ENCODE data around the gene JOSD2.
"Not testable (repeated sequence)": the region's sequence is repeated elsewhere in the genome, so short reads cannot be mapped to it uniquely, and the experiment has no call there.

The JOSD2 gene

DNA sequence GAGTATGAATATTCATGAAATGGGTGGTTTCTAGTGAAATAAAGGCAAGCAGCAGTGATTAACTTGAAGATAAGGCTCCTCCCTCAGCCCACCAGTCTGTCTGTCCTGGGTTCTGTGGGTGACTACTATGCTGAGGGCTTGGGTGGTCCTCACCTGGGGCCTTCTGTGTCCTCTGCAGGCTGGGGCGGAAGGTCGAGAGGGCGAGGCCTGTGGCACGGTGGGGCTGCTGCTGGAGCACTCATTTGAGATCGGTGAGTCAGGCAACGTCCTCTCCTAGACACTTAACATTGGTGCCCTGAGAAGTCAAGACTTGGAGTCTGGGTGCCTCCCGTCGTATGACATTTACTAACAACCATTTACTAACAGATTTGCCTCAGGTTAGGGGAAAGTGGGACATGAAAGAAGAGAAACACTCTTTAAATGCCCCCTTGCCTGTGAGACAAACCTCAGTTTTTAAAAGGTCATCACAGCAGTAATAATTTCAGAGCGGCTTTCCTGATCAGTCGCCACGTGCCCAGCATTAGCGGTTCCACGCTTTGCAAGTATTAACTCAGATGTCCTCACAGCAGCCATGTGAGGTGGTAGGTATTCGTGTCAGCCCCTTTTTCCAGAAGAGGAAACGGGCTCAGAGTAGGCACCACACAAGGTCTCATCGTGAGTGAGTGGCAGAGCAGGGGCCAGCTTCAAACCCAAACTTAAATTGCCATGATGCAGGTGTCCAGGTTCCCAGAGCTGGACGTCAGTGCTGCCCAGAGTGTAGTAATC, 33.1 kb downstream of the JOSD2 start:
- no peak for DNase-seq (ENCODE audit: low read depth, low spot score)
- TF ChIP-seq, protein P1, sequence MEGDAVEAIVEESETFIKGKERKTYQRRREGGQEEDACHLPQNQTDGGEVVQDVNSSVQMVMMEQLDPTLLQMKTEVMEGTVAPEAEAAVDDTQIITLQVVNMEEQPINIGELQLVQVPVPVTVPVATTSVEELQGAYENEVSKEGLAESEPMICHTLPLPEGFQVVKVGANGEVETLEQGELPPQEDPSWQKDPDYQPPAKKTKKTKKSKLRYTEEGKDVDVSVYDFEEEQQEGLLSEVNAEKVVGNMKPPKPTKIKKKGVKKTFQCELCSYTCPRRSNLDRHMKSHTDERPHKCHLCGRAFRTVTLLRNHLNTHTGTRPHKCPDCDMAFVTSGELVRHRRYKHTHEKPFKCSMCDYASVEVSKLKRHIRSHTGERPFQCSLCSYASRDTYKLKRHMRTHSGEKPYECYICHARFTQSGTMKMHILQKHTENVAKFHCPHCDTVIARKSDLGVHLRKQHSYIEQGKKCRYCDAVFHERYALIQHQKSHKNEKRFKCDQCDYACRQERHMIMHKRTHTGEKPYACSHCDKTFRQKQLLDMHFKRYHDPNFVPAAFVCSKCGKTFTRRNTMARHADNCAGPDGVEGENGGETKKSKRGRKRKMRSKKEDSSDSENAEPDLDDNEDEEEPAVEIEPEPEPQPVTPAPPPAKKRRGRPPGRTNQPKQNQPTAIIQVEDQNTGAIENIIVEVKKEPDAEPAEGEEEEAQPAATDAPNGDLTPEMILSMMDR (IDR thresholded peaks at IDR 0.05; ENCODE audit: low read depth, low read length), result no peak
- no peak overlapping the region for H3K4me3 ChIP-seq (ENCODE audit: low read depth, low read length)
- in situ Hi-C loops (cut with HindIII; ENCODE audit: low sequenced_read_pairs), result no loop called here

DNA sequence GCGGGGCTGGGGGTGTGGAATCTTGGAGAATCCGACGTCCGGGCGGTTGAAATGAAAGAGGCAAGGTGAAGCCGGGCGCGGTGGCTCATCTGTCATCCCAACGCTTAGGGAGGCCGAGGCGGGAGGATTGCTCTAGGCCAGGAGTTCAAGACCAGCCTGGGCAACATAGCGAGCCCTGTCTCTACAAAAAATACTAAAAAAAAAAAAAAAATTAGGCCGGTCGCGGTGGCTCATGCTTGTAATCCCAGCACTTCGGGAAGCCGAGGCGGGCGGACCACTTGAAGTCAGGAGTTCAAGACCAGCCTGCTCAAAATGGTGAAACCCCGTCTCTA, 34.1 kb downstream of the JOSD2 start:
- TF ChIP-seq, protein P1 (IDR thresholded peaks at IDR 0.05; ENCODE audit: low read depth, low read length), result no peak
- H3K4me3 ChIP-seq (ENCODE audit: low read depth, low read length), result peak overlapping the region; percentile 79
- in situ Hi-C loops (cut with HindIII; ENCODE audit: low sequenced_read_pairs), result no loop called here
- DNase-seq (ENCODE audit: low read depth, low spot score), result no peak

DNA sequence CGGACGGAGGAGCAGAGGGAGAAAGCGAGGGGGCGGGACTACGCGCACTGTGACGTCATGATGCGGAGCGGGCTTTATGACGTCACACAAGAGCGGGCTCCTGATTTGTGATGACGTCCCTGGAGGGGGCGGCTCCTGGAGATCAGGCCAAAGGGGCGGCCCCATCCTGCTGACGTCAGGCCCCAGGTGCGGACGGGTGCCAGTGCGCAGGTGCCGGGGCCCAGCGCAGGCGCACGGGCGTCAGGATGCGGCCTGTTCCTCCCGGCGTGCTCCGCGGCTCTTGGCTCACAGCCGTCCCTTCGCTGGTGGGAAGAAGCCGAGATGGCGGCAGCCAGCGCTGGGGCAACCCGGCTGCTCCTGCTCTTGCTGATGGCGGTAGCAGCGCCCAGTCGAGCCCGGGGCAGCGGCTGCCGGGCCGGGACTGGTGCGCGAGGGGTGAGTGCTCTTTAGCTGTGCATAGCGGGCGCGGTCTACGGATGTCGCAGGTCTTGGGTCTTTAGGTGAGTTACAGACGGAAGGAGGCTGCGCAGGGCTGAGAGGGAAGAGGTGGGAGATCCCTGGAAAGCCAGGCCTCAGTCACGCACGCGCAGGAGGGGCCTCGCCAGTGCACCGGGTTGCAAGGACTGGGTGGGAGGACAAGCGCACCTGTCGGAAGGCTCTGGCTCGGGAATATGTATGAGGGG, 34.6 kb downstream of the JOSD2 start, which contains the start of the genes EMC10 and GARIN5A:
TSS of gene EMC10 (plus strand) at position 284 of the 683 bp plus-strand sequence. CDS start at position 322, 38 bp downstream.
TSS of gene GARIN5A (minus strand) at position 625 of the 683 bp plus-strand sequence. CDS start at position 165, 460 bp downstream.
- in situ Hi-C loops (cut with HindIII; ENCODE audit: low sequenced_read_pairs), result no loop called here
- peak within 1 kb of the TSS; percentile 79 for H3K4me3 ChIP-seq (ENCODE audit: low read depth, low read length)
- peak; percentile 94 for DNase-seq (ENCODE audit: low read depth, low spot score)
- TF ChIP-seq, protein P1 (IDR thresholded peaks at IDR 0.05; ENCODE audit: low read depth, low read length), result no peak

DNA sequence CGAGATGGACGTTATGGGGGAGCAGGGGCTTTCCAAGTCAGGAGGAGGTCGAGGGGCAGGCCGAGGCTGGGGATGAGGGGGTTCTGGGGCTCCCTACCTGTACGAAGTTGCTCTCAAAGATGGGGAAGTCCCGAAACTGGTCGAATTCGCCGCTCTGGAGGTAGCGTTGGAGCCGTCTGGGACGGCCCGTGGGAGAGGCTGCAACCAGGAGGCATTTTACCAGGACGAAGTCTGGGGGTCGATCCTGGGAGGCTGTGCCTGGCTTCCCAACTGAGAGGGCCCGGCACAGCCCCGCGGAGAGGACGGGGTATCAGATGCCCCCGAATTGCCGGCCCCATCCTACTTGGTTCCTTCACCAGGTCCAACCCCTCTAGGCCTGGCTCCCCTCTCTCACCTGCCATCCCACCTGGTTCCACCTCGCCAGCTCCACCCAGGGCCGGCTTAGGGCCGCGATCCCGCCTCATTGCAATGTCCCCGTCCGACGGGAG, 35.2 kb downstream of the JOSD2 start:
- peak overlapping the region; percentile 15 for H3K4me3 ChIP-seq (ENCODE audit: low read depth, low read length)
- TF ChIP-seq, protein P1 (IDR thresholded peaks at IDR 0.05; ENCODE audit: low read depth, low read length), result no peak
- no peak for DNase-seq (ENCODE audit: low read depth, low spot score)
- in situ Hi-C loops (cut with HindIII; ENCODE audit: low sequenced_read_pairs), result no loop called here

DNA sequence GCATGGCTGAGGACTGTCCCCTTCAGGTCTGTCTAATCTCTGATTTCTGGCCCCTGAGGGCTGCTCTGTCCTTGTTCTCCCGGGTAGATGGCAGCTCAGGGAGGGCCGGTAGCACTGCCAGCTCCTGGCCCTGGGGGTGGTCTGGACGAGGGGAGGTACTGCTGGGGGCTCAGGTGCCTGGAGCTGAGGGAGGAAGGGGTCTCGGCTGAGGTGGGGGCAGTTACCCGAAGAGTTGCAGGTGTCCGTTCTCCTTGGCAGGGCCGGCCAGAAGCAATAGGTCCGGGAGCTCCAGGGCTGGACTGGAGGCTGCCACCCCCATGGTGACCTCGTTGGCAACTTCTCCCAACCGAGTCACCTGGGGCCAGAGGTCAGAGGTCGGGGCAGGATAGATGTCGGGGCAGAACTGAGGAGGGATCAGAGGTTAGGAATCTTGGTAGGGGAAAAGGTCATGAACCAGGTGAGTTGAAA, 35.9 kb downstream of the JOSD2 start:
- in situ Hi-C loops (cut with HindIII; ENCODE audit: low sequenced_read_pairs), result no loop called here
- TF ChIP-seq, protein P1 (IDR thresholded peaks at IDR 0.05; ENCODE audit: low read depth, low read length), result no peak
- H3K4me3 ChIP-seq (ENCODE audit: low read depth, low read length), result no peak overlapping the region
- DNase-seq (ENCODE audit: low read depth, low spot score), result no peak

DNA sequence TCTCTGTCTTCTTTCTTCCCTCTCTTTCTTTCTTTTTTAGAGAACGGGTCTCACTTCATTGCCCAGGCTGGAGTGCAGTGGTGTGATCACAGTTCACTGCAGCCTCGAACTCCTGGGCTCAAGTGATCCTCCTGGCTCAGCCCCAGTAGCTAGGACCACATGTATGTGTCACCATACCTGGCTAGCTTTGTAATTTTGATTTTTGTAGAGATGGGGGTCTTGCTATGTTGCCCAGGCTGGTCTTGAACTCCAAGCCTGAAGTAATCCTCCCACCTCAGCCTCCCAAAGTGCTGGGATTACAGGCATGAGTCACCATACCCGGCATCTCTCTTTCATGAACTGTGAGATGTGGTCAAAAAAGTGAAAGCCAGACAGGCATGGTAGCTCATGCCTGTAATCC, 37.7 kb downstream of the JOSD2 start:
- in situ Hi-C loops (cut with HindIII; ENCODE audit: low sequenced_read_pairs); H3K4me3 ChIP-seq (ENCODE audit: low read depth, low read length); DNase-seq (ENCODE audit: low read depth, low spot score): not testable (repeated sequence)

DNA sequence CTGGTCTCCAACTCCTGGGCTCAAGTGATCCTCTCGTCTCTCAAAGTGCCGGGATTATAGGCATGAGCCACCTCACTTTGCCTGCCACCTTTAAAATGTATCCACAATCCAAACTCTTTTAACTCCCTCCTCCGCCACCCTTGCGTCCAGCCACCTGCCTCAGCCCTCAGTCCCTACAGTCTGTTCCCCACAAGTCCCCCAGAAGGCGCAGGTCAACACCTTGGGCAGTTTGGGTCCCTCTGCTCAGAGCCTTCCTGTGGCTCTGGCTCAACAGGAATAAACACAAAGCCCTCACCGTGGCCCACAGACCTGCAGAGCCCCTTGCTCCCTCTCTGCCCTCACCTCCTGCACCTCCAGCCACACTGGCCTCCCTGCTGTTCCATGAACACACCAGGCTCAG, 42.2 kb downstream of the JOSD2 start:
- in situ Hi-C loops (cut with HindIII; ENCODE audit: low sequenced_read_pairs), result no loop called here
- no peak for DNase-seq (ENCODE audit: low read depth, low spot score)
- H3K4me3 ChIP-seq (ENCODE audit: low read depth, low read length), result no peak overlapping the region
- TF ChIP-seq, protein P1 (IDR thresholded peaks at IDR 0.05; ENCODE audit: low read depth, low read length), result no peak

Measured in astrocyte of the spinal cord (primary cell).